NCI-H1417 treated with DMSO at 0.1 percent for 48 hours (cell line): Measurements from ENCODE around the gene ZNF175.

Experiments used
- DNase-seq: peaks from one replicate; lab custom pipeline; 2025; lab: John Stamatoyannopoulos, UW

ZNF175 gene

GRCh38 chr19:51632126-51632525, 61.0 kb downstream of the ZNF175 start:
- DNase-seq, result no peak

- DNase-seq, result no peak
These were observed 66.4 kb downstream of the ZNF175 start for GRCh38 chr19:51637362-51637978.

- DNase-seq, result no peak
These were observed 68.8 kb downstream of the ZNF175 start for GRCh38 chr19:51639916-51640315.

GRCh38 chr19:51640386-51640785, 69.3 kb downstream of the ZNF175 start:
- no peak for DNase-seq

- DNase-seq, result no peak
These were observed 70.6 kb downstream of the ZNF175 start for GRCh38 chr19:51641648-51642047.
